HG03064 (cell line): ENCODE data around the gene AADACL2.

Experiments
- ATAC-seq: cut with Tn5 transposase; IDR thresholded peaks from one replicate; pipeline ENCODE4 v1.9.1; 2021; ENCODE audit warnings: low read depth; ENCODE audit not compliant: unreplicated experiment

AADACL2 gene

DNA sequence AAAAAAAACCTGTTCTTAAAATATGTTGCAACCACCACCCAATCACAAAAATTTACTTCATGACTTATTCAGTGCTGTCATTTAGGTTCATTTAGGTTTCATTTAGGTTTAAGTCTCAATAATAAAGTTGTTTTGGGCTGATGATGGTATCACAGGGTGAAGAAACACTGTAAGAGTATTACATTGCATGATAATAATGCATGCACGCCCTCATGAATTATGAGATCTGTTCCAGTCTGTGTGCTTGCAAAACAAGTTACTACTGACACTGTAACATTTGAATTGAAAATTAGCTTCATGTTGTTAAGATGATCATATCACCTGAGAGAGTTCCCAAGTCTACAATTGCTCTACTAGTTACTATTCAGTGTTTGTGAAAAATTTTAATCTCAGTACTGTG lies at the start of gene AADACL2:
TSS of gene AADACL2 (plus strand) at position 315 of the 400 bp plus-strand sequence. CDS start 109 bp downstream, outside the sequence.
- no peak for ATAC-seq

DNA sequence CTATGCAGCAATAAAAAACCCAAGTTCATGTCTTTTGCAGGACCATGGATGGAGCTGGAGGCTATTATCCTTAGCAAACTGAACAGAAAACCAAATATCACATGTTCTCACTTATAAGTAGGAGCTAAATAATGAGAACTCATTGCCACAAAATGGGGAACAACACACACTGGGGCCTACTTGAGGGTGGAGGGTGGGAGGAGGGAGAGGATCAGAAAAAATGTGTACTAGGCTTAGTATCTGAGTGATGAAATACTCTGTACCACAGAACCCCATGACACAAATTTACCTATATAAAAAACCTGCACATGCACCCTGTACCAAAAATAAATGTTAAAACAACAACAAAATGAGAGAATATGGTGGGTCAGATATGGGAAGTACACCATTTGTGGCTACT lies 49.6 kb upstream of the AADACL2 start:
- no peak for ATAC-seq

DNA sequence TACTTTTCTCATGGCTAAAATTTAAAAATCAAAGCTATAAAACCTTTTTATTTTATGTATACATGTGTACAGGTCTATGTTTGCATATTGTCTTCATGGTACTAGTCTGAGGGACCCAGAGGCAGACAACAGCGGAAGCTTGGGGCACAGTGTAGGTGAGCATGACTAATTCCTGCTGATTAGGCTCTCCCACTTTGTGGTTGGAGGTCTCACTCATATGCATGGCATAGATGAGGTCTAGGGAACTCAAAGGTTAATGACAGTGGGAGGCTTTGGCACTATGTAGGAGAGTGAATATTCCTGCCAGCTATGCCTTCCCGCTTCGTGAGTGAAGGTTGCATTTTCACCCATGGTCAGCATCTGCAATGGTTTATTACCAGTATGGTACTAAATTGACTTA lies 47.5 kb upstream of the AADACL2 start:
- ATAC-seq, result no peak

- ATAC-seq, result no peak
Observed at GRCh38 chr3:151687076-151687475, 46.7 kb upstream of the AADACL2 start.

GRCh38 chr3:151688571-151688970 lies 45.2 kb upstream of the AADACL2 start:
- ATAC-seq, result no peak

DNA sequence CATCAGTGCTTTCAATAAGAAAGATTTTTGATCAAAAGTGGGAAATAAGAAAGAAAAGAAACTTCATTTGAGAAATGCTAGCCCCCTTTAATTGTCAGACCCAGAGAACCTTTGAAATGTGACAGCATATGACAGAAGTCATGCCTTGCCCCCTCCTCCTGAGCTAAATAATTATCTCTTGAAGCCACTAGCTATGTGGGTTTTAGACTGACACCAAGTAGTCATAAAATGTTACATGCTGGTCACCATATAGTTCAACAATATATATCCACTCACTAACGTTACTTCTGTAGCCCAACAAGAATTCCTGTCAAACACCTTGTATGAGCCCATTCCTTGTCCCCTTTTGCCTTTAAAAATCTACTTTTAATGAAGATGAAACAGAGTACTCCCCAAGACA lies 43.1 kb upstream of the AADACL2 start:
- no peak for ATAC-seq

DNA sequence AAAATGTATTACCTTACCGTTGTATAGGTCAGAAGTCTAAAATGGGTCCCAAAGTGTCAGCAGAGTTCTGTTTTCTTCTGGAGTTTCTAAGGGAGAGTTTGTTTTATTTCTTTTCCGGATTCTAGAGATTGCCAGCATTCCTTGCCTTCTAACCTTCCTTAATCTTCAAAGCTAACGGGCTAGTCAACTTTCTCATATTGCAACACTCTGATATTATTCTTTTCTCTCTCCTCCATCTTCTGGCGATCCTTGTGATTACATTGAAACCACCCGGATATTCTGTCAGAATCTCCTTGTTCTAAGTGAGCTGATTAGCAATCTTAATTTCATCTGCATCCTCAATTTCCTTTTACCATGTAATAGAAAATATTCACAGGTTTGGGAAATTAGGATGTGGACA lies 36.2 kb upstream of the AADACL2 start:
- ATAC-seq, result no peak

DNA sequence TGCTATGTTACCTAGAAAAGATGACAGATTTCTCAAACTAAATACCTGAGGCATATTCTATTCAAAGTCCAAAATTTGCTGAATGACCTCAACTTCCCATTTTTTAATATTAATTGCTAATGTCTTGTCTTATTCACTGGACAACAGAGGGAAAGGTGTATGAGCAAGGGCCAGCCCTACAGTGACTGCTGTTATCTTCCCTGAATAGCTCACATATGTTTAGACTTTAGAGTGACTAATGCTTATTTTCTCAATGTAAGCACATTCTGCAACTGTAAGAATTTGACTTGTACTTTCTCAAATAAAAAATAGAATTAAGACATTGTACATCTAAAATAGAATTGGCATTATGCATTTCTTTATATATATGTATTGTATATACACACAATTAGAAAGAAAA lies 26.5 kb upstream of the AADACL2 start:
- no peak for ATAC-seq

DNA sequence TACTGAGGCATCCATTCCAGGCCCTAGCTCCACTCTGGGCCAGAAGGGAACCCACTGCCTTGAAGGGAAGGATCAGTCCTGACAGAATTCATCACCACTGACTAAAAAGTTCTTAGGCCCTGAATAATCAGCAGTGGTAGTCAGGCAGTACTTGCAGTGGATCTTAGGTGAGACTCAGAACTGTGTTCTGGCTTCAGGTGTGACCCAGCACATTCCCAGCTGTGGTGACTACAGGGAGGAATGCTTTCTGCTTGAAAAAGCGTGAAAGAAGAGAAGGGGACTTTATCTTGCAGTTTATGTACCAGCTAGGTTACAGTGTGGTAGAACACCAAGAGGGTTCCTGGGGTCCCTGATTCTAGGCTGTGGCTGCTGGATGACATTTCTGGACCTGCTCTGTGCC lies 24.9 kb upstream of the AADACL2 start:
- ATAC-seq, result no peak

- no peak for ATAC-seq
Observed at GRCh38 chr3:151709847-151710246, 23.9 kb upstream of the AADACL2 start.

- no peak for ATAC-seq
Observed at GRCh38 chr3:151721294-151721693, 12.4 kb upstream of the AADACL2 start.

DNA sequence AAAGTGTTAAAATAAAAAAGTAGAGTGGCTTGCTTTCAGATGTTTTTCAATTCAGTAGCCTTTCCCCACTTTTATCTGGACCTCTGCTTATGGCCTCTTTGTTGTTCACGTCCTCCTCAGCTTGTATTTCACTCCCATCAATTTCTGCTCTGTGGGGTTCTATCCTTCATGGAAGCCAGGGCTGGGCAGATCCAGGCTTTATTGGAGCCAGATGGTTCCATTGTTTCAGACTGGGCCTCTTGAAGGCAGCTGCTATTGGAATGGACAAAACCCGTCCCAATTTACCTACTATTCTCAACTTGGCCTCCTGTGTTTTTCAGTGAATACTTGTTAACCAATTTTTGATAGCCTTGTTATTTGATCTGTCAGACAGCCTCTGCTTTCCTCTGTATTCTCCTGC lies 10.9 kb upstream of the AADACL2 start:
- ATAC-seq, result no peak

DNA sequence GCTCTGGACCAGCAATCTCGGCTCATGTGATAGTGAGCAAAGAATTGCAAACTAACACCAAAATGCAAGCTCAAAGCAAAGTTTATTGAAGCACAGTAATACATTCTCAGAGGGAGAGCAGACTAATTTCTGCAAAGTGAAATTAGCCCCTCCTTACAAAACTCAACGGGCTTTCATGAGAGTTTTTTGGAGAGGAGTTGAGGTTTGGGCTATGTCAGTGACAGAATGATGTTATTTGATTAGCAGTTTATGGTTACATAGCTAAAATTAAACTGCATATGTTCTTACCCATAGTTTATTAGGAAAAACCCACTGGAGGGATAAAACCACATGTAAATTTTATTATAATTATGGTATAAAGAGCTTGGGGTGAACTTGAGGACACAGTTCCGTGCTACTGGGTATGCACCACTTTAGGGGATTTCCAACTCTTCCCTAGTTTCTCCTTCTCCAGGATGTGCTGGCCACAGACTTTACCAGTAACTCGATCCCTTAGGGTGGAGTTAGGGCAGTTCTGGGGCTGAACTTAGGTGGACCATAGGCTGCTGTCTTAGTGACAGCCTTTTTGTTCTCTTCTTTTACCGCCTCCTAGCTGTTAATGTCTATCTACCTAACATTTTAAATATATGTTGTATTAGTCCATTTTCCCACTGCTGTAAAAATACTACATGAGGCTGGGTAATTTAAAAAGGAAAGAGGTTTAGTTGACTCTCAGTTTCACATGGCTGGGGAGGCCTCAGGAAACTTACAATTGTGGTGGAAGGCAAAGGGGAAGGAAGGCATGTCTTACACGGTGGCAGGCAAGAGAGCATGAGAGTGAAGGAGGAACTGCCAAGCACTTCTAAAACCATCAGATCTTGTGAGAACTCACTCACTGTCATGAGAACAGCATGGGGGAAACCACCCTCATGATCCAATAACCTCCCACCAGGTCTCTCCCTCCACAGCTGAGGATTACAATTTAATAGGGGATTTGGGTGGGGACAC lies 8.9 kb upstream of the AADACL2 start:
- ATAC-seq, result no peak

- ATAC-seq, result no peak
Observed at GRCh38 chr3:151726016-151726415, 7.7 kb upstream of the AADACL2 start.

- no peak for ATAC-seq
Observed at GRCh38 chr3:151732861-151733260, 866 bp upstream of the AADACL2 start.

DNA sequence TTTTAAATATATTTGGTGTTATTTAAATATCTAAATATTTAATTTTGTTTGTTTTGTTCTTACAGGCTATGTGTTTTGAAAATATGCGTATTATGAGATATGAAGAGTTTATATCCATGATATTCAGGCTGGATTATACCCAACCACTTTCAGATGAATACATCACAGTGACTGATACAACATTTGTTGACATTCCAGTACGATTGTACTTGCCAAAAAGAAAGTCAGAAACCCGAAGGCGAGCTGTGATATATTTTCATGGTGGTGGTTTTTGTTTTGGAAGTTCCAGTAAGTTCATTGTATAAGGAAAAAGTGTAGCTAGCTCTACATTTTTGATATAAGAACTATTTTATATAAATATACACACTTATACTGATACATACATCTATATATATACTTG lies 6.9 kb downstream of the AADACL2 start:
- ATAC-seq, result no peak

DNA sequence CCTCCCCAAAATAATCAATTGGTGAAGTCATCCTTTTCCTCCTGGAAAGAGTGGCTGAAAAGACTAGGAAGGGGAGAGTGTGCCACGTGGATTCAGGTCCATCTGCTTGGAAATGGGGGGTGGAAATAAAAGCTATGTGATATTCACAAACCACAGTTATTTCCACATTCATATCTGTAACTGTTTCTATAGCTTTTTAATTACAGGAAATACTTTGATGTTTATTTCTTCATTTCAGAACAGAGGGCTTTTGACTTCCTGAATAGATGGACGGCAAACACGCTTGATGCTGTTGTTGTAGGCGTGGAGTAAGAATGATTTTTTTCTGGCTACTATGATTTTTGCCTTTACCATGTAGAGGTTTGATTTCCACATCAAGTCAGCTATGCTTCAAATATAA lies 10.1 kb downstream of the AADACL2 start:
- no peak for ATAC-seq

- ATAC-seq, result no peak
Observed at GRCh38 chr3:151750181-151750580, 16.5 kb downstream of the AADACL2 start.

GRCh38 chr3:151750678-151751077 lies 17.0 kb downstream of the AADACL2 start:
- ATAC-seq, result no peak

DNA sequence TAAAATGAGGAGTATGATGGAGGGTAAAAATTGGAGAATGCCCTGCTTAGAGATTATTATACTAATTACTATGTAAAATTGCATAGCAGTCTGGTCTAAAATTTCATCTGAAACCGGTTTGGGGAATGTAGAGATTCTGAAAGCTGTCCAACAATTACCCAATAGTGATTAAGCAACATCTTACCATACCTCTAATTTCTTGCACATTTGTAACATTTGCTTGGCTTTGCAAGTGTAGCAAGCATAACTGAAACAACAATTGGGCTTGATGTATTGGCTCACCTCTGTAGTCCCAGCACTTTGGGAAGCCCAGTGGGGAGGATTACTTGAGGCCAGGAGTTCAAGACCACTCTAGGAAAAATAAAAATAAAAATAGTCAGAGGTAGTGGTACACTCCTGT lies 17.4 kb downstream of the AADACL2 start:
- ATAC-seq, result no peak

DNA sequence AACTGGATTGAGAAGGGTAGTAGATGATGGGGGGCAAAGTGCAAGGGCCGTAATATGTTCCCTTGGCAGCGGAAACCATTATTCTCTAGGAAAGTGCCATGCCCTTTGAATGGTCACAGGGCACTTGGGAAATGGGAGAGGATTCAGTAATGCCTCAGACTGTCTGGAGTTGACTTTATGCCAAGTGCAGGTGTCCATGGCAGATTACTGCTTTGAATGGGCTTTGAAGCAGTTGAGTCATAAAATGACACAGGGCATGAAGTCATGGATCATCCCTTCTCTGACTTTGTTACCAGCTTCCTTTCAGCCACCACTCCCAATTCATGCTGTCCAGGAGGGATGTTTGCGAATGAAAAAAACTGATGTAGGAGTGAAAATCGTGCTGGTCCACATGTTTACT lies 20.1 kb downstream of the AADACL2 start:
- no peak for ATAC-seq

DNA sequence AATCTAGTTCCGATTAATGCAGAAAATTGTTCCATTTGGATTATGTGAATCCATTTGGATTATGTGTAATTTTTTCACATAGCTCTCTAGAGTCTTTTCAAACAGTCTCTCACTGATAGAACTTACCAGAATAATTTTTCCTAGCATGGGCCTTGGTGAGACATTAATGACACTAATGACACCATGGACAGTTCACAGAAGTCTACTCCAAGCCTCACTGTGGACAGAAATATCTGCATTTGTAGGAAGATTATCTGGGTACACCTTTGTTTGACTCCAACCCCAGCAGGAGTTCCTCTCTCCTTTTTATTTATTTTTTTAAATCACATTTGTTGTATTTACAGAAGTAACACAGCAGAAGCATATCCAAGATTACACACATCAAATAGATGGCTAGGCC lies 27.9 kb downstream of the AADACL2 start:
- ATAC-seq, result no peak
